HL-60 (cell line): ENCODE data around the gene SYTL3.
"Not testable (repeated sequence)": the region's sequence is repeated elsewhere in the genome, so short reads cannot be mapped to it uniquely, and the experiment has no call there.

ENCODE experiments used
- DNase-seq, 2 experiments: peaks; one replicate each; pipeline ENCODE4 v3.0.0-alpha.2; 2010 to 2020; ENCODE audit warnings: low read depth in 1 of 2, low spot score in 1 of 2
- H3K27ac ChIP-seq: fragments of 250-450 bp; sonication (Bioruptor Pico); replicated peaks from 2 replicates; pipeline ENCODE4 v1.5.1; 2020; ENCODE audit warnings: mild to moderate bottlenecking, moderate library complexity
- H3K27me3 ChIP-seq: fragments of 250-450 bp; sonication (Bioruptor Pico); 2 replicates; pipeline ENCODE4 v1.5.1; 2021; ENCODE audit warnings: mild to moderate bottlenecking, moderate library complexity; ENCODE audit not compliant: insufficient read depth, poor library complexity, severe bottlenecking
- H3K4me3 ChIP-seq: replicated peaks from 2 replicates; pipeline ENCODE4 v1.5.1; 2011; ENCODE audit warnings: mild to moderate bottlenecking, control low read depth, low read length; ENCODE audit not compliant: insufficient read depth
- GABPA ChIP-seq: IDR thresholded peaks from 2 replicates; pipeline ENCODE4 v1.6.1; 2012; ENCODE audit warnings: low read depth
- POLR2AphosphoS5 ChIP-seq: IDR thresholded peaks from 2 replicates; pipeline ENCODE4 v1.6.1; 2012; ENCODE audit warnings: low read depth
- SPI1 ChIP-seq: IDR thresholded peaks from 2 replicates; pipeline ENCODE4 v1.6.1; 2012; ENCODE audit warnings: low read depth, mild to moderate bottlenecking, borderline replicate concordance
- TF ChIP-seq, protein P1 (sequence below): IDR thresholded peaks from one replicate; pipeline ENCODE4 v1.5.1; 2011; ENCODE audit warnings: low read length, control low read depth, inconsistent platforms; ENCODE audit not compliant: insufficient read depth
- TF ChIP-seq, protein P2 (sequence below): IDR thresholded peaks from 2 replicates; pipeline ENCODE4 v1.6.1; 2012; ENCODE audit warnings: low read depth; ENCODE audit not compliant: insufficient replicate concordance

SYTL3 gene

DNA sequence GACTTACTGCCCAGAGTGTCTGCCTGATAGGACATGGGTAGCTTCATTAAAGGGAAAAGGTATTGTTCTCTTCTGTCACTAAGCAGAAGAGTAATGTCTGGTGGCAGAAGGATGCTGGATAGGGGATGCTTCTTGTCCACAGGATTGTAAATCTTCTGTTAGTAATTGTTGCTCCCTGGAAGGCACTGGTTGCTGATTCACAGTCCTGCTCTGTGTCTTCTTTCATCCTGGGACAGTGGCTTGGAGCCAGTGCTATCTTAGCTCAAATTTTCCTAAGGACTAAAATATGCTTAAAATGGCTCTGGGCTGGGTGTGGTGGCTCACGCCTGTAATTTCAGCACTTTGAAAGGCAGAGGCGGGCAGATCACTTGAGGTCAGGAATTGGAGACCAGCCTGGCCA lies 48.0 kb downstream of the SYTL3 start:
- H3K27ac ChIP-seq: no peak overlapping the region
- DNase-seq: no peak

DNA sequence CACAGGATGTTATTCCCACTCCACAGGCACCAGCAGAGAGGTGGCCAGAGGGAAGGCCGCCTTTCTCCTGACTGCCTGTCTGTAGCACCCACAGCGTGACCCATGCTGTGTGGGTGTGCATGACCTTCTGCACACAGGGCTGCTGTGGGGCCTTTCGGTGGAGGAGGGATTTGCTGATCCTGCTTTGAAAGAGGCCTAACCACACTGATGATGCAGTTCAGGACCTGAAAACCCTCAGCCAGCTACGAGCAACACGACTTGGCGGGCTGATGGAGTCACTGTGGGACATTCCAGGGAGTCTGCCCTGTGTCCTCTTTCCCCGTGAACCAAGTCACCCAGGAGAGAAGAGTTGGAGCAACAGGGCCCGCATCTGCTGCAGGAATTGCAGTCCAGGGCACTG lies 49.1 kb downstream of the SYTL3 start:
- Histone ChIP-seq H3K4me3 (no peak overlapping the region), H3K27ac (no peak overlapping the region), H3K27me3 (no peaks in the 10 kb centered on the region)
- DNase-seq: no peak
- TF ChIP-seq, protein P1, sequence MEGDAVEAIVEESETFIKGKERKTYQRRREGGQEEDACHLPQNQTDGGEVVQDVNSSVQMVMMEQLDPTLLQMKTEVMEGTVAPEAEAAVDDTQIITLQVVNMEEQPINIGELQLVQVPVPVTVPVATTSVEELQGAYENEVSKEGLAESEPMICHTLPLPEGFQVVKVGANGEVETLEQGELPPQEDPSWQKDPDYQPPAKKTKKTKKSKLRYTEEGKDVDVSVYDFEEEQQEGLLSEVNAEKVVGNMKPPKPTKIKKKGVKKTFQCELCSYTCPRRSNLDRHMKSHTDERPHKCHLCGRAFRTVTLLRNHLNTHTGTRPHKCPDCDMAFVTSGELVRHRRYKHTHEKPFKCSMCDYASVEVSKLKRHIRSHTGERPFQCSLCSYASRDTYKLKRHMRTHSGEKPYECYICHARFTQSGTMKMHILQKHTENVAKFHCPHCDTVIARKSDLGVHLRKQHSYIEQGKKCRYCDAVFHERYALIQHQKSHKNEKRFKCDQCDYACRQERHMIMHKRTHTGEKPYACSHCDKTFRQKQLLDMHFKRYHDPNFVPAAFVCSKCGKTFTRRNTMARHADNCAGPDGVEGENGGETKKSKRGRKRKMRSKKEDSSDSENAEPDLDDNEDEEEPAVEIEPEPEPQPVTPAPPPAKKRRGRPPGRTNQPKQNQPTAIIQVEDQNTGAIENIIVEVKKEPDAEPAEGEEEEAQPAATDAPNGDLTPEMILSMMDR: no peak
- TF ChIP-seq POLR2AphosphoS5: no peak
- TF ChIP-seq, protein P2, sequence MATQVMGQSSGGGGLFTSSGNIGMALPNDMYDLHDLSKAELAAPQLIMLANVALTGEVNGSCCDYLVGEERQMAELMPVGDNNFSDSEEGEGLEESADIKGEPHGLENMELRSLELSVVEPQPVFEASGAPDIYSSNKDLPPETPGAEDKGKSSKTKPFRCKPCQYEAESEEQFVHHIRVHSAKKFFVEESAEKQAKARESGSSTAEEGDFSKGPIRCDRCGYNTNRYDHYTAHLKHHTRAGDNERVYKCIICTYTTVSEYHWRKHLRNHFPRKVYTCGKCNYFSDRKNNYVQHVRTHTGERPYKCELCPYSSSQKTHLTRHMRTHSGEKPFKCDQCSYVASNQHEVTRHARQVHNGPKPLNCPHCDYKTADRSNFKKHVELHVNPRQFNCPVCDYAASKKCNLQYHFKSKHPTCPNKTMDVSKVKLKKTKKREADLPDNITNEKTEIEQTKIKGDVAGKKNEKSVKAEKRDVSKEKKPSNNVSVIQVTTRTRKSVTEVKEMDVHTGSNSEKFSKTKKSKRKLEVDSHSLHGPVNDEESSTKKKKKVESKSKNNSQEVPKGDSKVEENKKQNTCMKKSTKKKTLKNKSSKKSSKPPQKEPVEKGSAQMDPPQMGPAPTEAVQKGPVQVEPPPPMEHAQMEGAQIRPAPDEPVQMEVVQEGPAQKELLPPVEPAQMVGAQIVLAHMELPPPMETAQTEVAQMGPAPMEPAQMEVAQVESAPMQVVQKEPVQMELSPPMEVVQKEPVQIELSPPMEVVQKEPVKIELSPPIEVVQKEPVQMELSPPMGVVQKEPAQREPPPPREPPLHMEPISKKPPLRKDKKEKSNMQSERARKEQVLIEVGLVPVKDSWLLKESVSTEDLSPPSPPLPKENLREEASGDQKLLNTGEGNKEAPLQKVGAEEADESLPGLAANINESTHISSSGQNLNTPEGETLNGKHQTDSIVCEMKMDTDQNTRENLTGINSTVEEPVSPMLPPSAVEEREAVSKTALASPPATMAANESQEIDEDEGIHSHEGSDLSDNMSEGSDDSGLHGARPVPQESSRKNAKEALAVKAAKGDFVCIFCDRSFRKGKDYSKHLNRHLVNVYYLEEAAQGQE: no peak
- TF ChIP-seq GABPA: no peak
- TF ChIP-seq SPI1: no peak

More for the DNA sequence above, 48.0 kb downstream of the SYTL3 start:
- H3K4me3 ChIP-seq: no peak overlapping the region
- no peaks in the 10 kb centered on the region for H3K27me3 ChIP-seq
- TF ChIP-seq SPI1 (no peak), POLR2AphosphoS5 (no peak), GABPA (no peak)
- TF ChIP-seq, protein P1: no peak
- TF ChIP-seq, protein P2: no peak

DNA sequence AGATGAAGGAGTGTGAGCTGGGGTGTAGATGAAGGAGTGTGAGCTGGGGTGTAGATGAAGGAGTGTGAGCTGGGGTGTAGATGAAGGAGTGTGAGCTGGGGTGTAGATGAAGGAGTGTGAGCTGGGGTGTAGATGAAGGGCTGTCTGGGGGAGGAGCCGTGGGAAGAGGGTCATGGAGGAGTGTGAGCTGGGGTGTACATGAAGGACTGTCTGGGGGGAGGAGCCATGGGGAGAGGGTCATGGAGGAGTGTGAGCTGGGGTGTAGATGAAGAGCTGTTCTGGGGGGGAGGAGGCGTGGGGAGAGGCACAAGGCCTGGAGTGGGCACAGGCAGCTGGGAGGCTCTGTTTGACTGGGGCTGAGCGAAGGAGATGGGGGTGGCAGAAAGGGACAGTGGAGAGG lies 51.4 kb downstream of the SYTL3 start:
- not testable (repeated sequence) for H3K27me3 ChIP-seq, H3K27ac ChIP-seq, H3K4me3 ChIP-seq, DNase-seq

DNA sequence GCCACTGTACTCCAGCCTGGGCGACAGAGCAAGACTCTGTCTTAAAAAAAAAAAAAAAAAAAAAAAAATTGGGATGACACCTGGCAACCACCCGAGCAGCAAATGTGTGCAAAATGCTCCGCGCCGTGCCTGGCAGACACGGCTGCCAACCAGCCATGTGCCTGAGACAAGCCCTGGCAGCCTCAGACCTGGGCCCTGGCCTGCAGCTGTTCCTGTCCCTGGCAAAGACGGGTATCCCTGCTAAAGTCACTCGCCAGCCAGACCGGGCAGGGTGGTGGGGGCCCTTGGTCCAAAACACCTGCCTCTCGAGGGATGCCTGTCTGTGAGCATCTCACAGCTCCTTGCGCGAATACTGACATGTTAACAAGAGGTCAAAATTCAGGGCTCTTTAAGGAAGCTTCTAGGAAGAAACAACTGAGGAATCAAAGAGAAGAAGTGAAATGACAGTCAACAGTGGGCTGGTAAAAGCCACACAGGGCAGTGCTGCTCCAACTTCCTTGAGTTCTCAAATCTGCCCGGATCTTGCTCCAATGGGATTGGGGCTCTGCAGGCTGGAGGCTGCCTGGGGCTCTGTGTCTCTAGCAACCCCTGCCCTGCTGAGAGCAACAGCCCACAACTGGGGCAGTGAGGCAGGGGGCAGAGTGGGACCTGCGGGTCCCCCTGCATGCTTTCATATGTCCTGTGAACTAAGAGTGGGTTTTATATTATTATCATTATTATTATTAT lies 53.4 kb downstream of the SYTL3 start:
- Histone ChIP-seq H3K27me3 (no peaks in the 10 kb centered on the region), H3K4me3 (no peak overlapping the region), H3K27ac (no peak overlapping the region)
- no peak for TF ChIP-seq SPI1
- TF ChIP-seq GABPA: no peak
- TF ChIP-seq, protein P2: no peak
- TF ChIP-seq, protein P1: no peak
- no peak for TF ChIP-seq POLR2AphosphoS5
- DNase-seq: no peak
